ENCODE data around the gene STK17B.

- no peak for TF ChIP-seq CTCF (IDR thresholded peaks at IDR 0.05; ENCODE audit: low read depth, low read length, poor library complexity, severe bottlenecking)
- TF ChIP-seq EZH2phosphoT487 (IDR thresholded peaks at IDR 0.05; ENCODE audit: borderline replicate concordance, low read length): no peak
Measured at GRCh38 chr2:196183528-196184231, 12.3 kb upstream of the STK17B start.
